HUES6 (cell line): ENCODE results near the gene CENATAC.
"Not testable (repeated sequence)": the region's sequence is repeated elsewhere in the genome, so short reads cannot be mapped to it uniquely, and the experiment has no call there.

ENCODE experiments used
- H3K27ac ChIP-seq: 2 replicates; pipeline ENCODE4 v1.7.0; 2013; ENCODE audit warnings: low read depth, mild to moderate bottlenecking, low read length, inconsistent platforms
- H3K27me3 ChIP-seq: 2 replicates; pipeline ENCODE4 v1.6.1; 2013; ENCODE audit warnings: low read length; ENCODE audit not compliant: control insufficient read depth, insufficient read depth
- H3K36me3 ChIP-seq: 2 replicates; pipeline ENCODE4 v1.6.1; 2013; ENCODE audit warnings: low read length; ENCODE audit not compliant: control insufficient read depth, insufficient read depth
- H3K4me1 ChIP-seq: 2 replicates; pipeline ENCODE4 v1.6.1; 2013; ENCODE audit warnings: low read length; ENCODE audit not compliant: control insufficient read depth, insufficient read depth
- H3K4me3 ChIP-seq: 2 replicates; pipeline ENCODE4 v1.5.1; 2013; ENCODE audit warnings: low read depth, low read length
- H3K9ac ChIP-seq: one replicate; pipeline ENCODE4 v1.6.1; 2013; ENCODE audit warnings: mild to moderate bottlenecking, low read length
- H3K9me3 ChIP-seq: 2 replicates; pipeline ENCODE4 v1.6.1; 2013; ENCODE audit warnings: low read depth, low read length; ENCODE audit not compliant: control insufficient read depth, insufficient read depth

CENATAC gene, protein sequence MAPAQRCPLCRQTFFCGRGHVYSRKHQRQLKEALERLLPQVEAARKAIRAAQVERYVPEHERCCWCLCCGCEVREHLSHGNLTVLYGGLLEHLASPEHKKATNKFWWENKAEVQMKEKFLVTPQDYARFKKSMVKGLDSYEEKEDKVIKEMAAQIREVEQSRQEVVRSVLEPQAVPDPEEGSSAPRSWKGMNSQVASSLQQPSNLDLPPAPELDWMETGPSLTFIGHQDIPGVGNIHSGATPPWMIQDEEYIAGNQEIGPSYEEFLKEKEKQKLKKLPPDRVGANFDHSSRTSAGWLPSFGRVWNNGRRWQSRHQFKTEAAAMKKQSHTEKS

DNA sequence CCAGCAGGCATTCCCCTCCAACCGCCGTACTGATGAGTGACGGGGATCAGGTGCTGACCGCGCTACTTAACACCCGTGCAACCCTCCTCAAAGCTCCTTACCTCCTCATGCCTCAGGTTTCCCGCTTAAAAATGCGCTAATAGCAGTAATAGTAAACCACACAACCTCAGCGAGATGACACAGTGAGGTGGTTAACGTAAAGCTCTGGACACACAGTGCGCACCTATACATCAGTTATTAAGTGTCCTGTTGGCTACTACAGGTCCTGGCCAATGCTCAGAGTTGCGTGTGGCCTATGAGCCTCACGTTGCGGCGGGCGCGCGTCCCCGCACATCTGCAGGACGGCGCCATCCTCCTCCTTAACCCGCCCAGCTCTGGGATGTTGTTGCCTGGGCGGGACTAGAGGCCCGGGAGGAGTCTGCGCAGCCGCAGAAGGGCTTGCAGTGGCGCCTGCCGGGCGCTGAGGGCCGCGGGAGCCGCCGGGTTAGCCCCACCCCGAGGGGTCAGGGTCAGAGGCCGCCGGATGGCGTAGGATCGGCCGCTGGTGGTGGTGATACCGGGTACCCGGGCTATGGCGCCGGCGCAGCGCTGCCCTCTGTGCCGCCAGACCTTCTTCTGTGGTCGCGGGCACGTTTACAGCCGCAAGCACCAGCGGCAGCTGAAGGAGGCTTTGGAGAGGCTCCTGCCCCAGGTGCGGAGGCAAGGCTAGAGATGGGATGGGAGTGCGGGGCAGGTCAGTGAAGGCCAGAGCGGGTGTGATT is at the start of gene CENATAC:
Gene CENATAC, plus strand, starts transcription at position 512 of the 761 bp plus-strand sequence. Its CDS starts 60 bp downstream, at position 572.
- Histone ChIP-seq H3K27me3 (no peaks in the 10 kb centered on the region), H3K4me3 (peak within 1 kb of the TSS; percentile 74), H3K9me3 (peaks cover 4% of the 10 kb centered on the region; the same call in 1 of the 2 replicates), H3K9ac (peak within 1 kb of the TSS; percentile 96), H3K36me3 (peaks cover 39% of the 10 kb centered on the region), H3K4me1 (peaks cover 12% of the 10 kb centered on the region), H3K27ac (peak within 1 kb of the TSS; percentile 79; the same call in 1 of the 2 replicates)

GRCh38 chr11:118953265-118953664 is 44.7 kb upstream of the CENATAC start:
- Histone ChIP-seq H3K36me3 (no peaks in the 10 kb centered on the region), H3K9me3 (no peaks in the 10 kb centered on the region), H3K9ac (no peak overlapping the region), H3K27ac (no peak overlapping the region), H3K4me3 (no peak overlapping the region), H3K27me3 (peaks cover 22% of the 10 kb centered on the region), H3K4me1 (peaks cover 6% of the 10 kb centered on the region; the same call in 1 of the 2 replicates)

DNA sequence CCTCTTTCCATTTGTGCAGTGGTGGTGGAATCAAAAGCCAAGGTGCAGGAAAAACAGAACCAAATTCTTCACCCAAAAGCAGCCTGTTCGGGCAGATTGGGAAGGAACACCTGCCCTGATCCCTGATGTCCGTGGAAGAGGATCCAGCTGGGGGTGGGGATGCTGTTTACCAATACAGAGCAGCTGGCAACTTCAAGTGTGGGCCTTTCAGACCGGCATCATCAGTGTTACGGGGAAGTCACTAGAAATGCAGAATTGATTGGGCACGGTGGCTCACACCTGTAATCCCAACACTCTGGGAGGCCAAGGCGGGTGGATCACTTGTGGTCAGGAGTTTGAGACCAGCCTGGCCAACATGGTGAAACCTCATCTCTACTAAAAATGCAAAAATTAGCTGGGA is 44.0 kb upstream of the CENATAC start:
- H3K36me3 ChIP-seq, H3K27ac ChIP-seq, H3K4me3 ChIP-seq, H3K4me1 ChIP-seq, H3K9me3 ChIP-seq, H3K9ac ChIP-seq: not testable (repeated sequence)
- peaks cover 22% of the 10 kb centered on the region for H3K27me3 ChIP-seq

GRCh38 chr11:118956094-118956846 is 41.7 kb upstream of the CENATAC start, which contains the start of gene UPK2:
Gene UPK2 (plus strand): TSS chr11:118956298. CDS start chr11:118956351, 53 bp downstream.
- Histone ChIP-seq H3K36me3 (no peaks in the 10 kb centered on the region), H3K4me3 (no peak within 1 kb of the TSS), H3K27me3 (peaks cover 22% of the 10 kb centered on the region), H3K27ac (no peak within 1 kb of the TSS), H3K9ac (no peak within 1 kb of the TSS), H3K9me3 (no peaks in the 10 kb centered on the region), H3K4me1 (peaks cover 6% of the 10 kb centered on the region; the same call in 1 of the 2 replicates)

DNA sequence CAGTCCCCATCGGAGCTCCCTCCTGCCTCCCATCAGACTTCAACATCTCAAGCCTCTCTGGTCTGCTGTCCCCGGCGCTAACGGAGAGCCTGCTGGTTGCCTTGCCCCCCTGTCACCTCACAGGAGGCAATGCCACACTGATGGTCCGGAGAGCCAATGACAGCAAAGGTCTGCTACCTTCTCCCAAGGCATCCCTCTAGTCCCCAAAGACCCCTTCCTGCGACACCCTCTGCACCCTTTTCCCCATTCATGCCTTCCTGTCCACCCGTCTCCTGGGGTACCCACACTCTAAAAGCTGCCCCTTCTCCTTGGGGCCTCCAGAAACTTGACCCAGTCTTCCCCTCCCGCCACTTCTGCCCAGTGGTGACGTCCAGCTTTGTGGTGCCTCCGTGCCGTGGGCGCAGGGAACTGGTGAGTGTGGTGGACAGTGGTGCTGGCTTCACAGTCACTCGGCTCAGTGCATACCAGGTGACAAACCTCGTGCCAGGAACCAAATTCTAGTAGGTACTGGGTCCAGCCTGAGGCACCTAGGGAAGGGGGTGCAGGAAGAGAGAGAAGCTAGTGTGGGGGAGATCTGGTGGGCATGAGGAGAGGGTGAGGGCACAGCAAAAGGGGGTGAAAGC is 41.0 kb upstream of the CENATAC start:
- no peak overlapping the region for H3K9ac ChIP-seq
- H3K9me3 ChIP-seq: no peaks in the 10 kb centered on the region
- H3K36me3 ChIP-seq: no peaks in the 10 kb centered on the region
- peaks cover 6% of the 10 kb centered on the region for H3K4me1 ChIP-seq
- H3K4me3 ChIP-seq: no peak overlapping the region
- no peak overlapping the region for H3K27ac ChIP-seq
- H3K27me3 ChIP-seq: peaks cover 22% of the 10 kb centered on the region

GRCh38 chr11:118957549-118957948 is 40.4 kb upstream of the CENATAC start:
- no peak overlapping the region for H3K9ac ChIP-seq
- no peaks in the 10 kb centered on the region for H3K36me3 ChIP-seq
- H3K4me3 ChIP-seq: no peak overlapping the region
- H3K9me3 ChIP-seq: no peaks in the 10 kb centered on the region
- no peak overlapping the region for H3K27ac ChIP-seq
- H3K4me1 ChIP-seq: peaks cover 6% of the 10 kb centered on the region
- peaks cover 22% of the 10 kb centered on the region for H3K27me3 ChIP-seq

DNA sequence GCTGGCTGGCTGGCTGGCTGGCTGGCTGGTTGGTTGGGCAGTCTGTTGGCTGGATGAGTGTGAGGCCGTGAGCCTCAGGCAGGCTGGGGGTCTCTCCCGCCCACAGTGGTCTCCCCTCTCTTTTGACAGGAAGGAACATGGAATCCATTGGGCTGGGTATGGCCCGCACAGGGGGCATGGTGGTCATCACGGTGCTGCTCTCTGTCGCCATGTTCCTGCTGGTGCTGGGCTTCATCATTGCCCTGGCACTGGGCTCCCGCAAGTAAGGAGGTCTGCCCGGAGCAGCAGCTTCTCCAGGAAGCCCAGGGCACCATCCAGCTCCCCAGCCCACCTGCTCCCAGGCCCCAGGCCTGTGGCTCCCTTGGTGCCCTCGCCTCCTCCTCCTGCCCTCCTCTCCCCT is 40.0 kb upstream of the CENATAC start:
- Histone ChIP-seq H3K36me3 (no peaks in the 10 kb centered on the region), H3K27me3 (peaks cover 20% of the 10 kb centered on the region), H3K9me3 (no peaks in the 10 kb centered on the region), H3K9ac (no peak overlapping the region), H3K27ac (no peak overlapping the region), H3K4me3 (no peak overlapping the region), H3K4me1 (peaks cover 6% of the 10 kb centered on the region)

DNA sequence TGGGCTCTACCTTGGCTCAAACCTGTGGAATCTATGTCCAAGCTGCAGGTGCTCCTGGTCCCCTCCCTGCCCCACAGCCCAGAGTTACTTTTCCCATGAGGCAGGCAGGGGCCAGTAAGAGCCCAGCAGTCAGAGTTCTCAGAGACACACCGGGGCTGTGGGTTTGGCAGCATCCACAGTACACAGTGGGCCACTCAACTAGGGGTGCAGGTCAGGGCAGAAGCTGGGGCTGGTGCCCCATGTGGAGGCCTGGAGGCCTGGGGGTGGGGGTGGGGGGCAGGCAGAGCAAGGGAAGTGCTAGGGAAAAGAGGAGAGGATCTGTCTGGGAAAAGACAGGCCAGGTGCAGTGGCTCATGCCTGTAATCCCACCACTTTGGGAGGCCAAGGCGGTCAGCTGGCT is 39.4 kb upstream of the CENATAC start:
- Histone ChIP-seq H3K27ac (no peak overlapping the region), H3K36me3 (no peaks in the 10 kb centered on the region), H3K9ac (no peak overlapping the region), H3K27me3 (peaks cover 16% of the 10 kb centered on the region), H3K4me1 (peaks cover 6% of the 10 kb centered on the region), H3K4me3 (no peak overlapping the region), H3K9me3 (no peaks in the 10 kb centered on the region)

- Histone ChIP-seq H3K27ac (no peak overlapping the region), H3K9ac (no peak overlapping the region), H3K4me3 (no peak overlapping the region), H3K4me1 (no peaks in the 10 kb centered on the region; the same call in 1 of the 2 replicates), H3K36me3 (no peaks in the 10 kb centered on the region), H3K9me3 (no peaks in the 10 kb centered on the region), H3K27me3 (peaks cover 9% of the 10 kb centered on the region; the same call in 1 of the 2 replicates)
These were observed 36.7 kb upstream of the CENATAC start for GRCh38 chr11:118961189-118961588.

DNA sequence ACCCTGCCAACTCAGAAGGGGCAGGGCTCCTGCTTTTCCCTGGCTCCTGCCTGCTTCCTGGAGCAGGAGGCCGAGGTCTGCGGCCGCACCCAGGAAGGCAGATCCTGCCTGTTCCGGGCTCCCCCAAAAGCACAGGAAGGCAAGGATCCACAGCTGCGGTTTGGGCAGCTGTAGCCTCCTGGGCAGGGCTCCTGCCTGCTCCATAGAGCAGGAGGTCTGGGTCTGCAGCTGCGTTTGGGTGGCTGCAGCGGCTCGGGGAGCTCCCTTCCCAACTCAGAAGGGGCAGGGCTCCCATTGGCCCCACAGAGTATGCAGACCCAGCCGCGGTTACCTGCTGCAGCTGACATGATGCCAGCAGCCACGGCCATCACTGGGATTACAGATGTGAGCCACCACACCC is 36.3 kb upstream of the CENATAC start:
- H3K9ac ChIP-seq: no peak overlapping the region
- H3K4me3 ChIP-seq: no peak overlapping the region
- H3K36me3 ChIP-seq: no peaks in the 10 kb centered on the region
- H3K27ac ChIP-seq: no peak overlapping the region
- peaks cover 9% of the 10 kb centered on the region; the same call in 1 of the 2 replicates for H3K27me3 ChIP-seq
- H3K4me1 ChIP-seq: no peaks in the 10 kb centered on the region; the same call in 1 of the 2 replicates
- no peaks in the 10 kb centered on the region for H3K9me3 ChIP-seq
